Fibroblast of lung (primary cell): ENCODE data around the gene CD59. TPM values are rescaled to one million over a fixed set of nuclear protein-coding genes. Genes with fewer than 3 reads are reported as not detected.
"Not testable (repeated sequence)": the region's sequence is repeated elsewhere in the genome, so short reads cannot be mapped to it uniquely, and the experiment has no call there.

Source experiments
- DNase-seq, 2 donors: peaks; one replicate each; pipeline versions ENCODE4 v3.0.0 to v3.0.0-alpha.2; 2010; ENCODE audit warnings: low read depth in 2 of 2
- H2AFZ ChIP-seq: 2 replicates; pipeline ENCODE4 v1.5.1; 2012; ENCODE audit warnings: low read length, control low read depth, inconsistent platforms
- H3K27ac ChIP-seq: 2 replicates; pipeline ENCODE4 v1.5.1; 2011; ENCODE audit warnings: low read length, control low read depth; ENCODE audit not compliant: insufficient read depth
- H3K27me3 ChIP-seq: 2 replicates; pipeline ENCODE4 v1.5.1; 2011; ENCODE audit warnings: mild to moderate bottlenecking, low read length; ENCODE audit not compliant: control insufficient read depth, insufficient read depth
- H3K36me3 ChIP-seq: 2 replicates; pipeline ENCODE4 v1.5.1; 2011; ENCODE audit warnings: low read length; ENCODE audit not compliant: control insufficient read depth, insufficient read depth
- H3K4me1 ChIP-seq: 2 replicates; pipeline ENCODE4 v1.5.1; 2011; ENCODE audit warnings: low read length; ENCODE audit not compliant: control insufficient read depth, insufficient read depth; ENCODE audit errors: extremely low read depth
- H3K4me2 ChIP-seq: 2 replicates; pipeline ENCODE4 v1.5.1; 2011; ENCODE audit warnings: low read length, control low read depth; ENCODE audit not compliant: insufficient read depth; ENCODE audit errors: extremely low read depth
- H3K4me3 ChIP-seq, 4 experiments: fragments of 200-600 bp in 1 of 4; sonication (generic) in 1 of 4; replicated peaks in 1 of 4; 2 replicates each; pipeline ENCODE4 v1.5.1; 2011 to 2016; ENCODE audit warnings: low read length in 4 of 4, low read depth in 3 of 4, mild to moderate bottlenecking in 3 of 4, control low read depth in 2 of 4, inconsistent platforms in 1 of 4, mixed read lengths in 1 of 4; ENCODE audit not compliant: insufficient read depth in 1 of 4; ENCODE audit errors: control extremely low read depth in 1 of 4
- H3K79me2 ChIP-seq: 2 replicates; pipeline ENCODE4 v1.5.1; 2012; ENCODE audit warnings: mild to moderate bottlenecking, low read length, inconsistent platforms; ENCODE audit not compliant: control insufficient read depth, insufficient read depth
- H3K9ac ChIP-seq: 2 replicates; pipeline ENCODE4 v1.5.1; 2011; ENCODE audit warnings: mild to moderate bottlenecking, low read length, control low read depth; ENCODE audit not compliant: insufficient read depth
- H3K9me3 ChIP-seq: 2 replicates; pipeline ENCODE4 v1.5.1; 2012; ENCODE audit warnings: low read depth, low read length; ENCODE audit not compliant: control insufficient read depth, insufficient read depth
- H4K20me1 ChIP-seq: 2 replicates; pipeline ENCODE4 v1.5.1; 2011; ENCODE audit warnings: low read length; ENCODE audit not compliant: control insufficient read depth, insufficient read depth; ENCODE audit errors: extremely low read depth
- CTCF ChIP-seq, 2 donors: IDR thresholded peaks in 1 of 2; conservative IDR thresholded peaks in 1 of 2; 1 replicate in 1 of 2; 2 replicates in 1 of 2; pipeline ENCODE4 v1.5.1; 2011 to 2012; ENCODE audit warnings: low read length in 2 of 2, control low read depth in 1 of 2, inconsistent platforms in 1 of 2, low read depth in 1 of 2, mild to moderate bottlenecking in 1 of 2
- EZH2 ChIP-seq: IDR thresholded peaks from 2 replicates; pipeline ENCODE4 v1.5.1; 2012; ENCODE audit warnings: low read length, control low read depth, mild to moderate bottlenecking; ENCODE audit errors: missing control alignments
- polyA plus RNA-seq, 2 donors: library from polyadenylated mRNA; depleted of rRNA in 1 of 2; stranded (reverse) in 1 of 2; unstranded in 1 of 2; fragments of >200 nt; gene quantifications; 2 replicates each; pipeline ENCODE4 v1.2.1, GENCODE V29; 2011 to 2012; ENCODE audit warnings: missing spikeins in 1 of 2
- total RNA-seq: library from RNA; depleted of rRNA; stranded (reverse); fragments of >200 nt; gene quantifications from 2 replicates; pipeline ENCODE4 v1.2.1, GENCODE V29; 2014

The CD59 gene
- total and polyA plus RNA-seq, 2 donors (not counting 1 experiment from before 2014, with no cell fraction given): 380 to 1,165 TPM

- Histone ChIP-seq H2AFZ (no peak overlapping the region), H3K36me3 (no peaks in the 10 kb centered on the region)
Measured at GRCh38 chr11:33682446-33682845, 53.8 kb downstream of the CD59 start.

DNA sequence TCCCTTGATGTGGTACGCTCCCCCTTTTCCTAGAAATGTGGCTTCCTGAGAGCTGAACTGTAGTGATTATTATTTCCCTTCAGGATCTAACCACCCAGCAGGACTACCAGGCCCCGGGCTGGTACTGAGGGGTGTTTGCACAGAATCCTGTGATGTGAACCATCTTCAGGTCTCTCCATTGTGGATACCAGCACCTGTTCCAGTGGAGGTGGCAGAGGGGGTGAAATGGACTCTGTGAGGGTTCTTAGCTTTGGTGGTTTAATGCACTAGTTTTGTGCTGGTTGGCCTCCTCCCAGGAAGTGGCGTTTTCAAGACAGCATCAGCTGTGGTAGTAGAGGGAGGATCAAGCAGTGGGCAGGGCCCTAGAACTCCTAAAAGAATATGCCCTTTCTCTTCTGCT lies 54.2 kb downstream of the CD59 start:
- no peaks in the 10 kb centered on the region for H3K36me3 ChIP-seq
- H3K79me2 ChIP-seq: no peaks in the 10 kb centered on the region
- no peak overlapping the region for H2AFZ ChIP-seq
- DNase-seq: no peak
- no peak for TF ChIP-seq CTCF (conservative IDR thresholded peaks at IDR 0.05 in 1 of 2, IDR thresholded peaks at IDR 0.05 in 1 of 2; ENCODE audit: low read depth in 1 of 2, low read length in 2 of 2)
- no peak for TF ChIP-seq EZH2
- no peaks in the 10 kb centered on the region for H3K4me1 ChIP-seq
- H4K20me1 ChIP-seq: no peaks in the 10 kb centered on the region
- H3K9me3 ChIP-seq: no peaks in the 10 kb centered on the region
- no peaks in the 10 kb centered on the region for H3K27me3 ChIP-seq
- H3K27ac ChIP-seq: no peak overlapping the region
- H3K4me3 ChIP-seq: no peak overlapping the region
- H3K4me2 ChIP-seq: no peak overlapping the region
- H3K9ac ChIP-seq: no peak overlapping the region

More at GRCh38 chr11:33682446-33682845, 53.8 kb downstream of the CD59 start:
- Histone ChIP-seq H3K79me2 (no peaks in the 10 kb centered on the region), H3K27ac (no peak overlapping the region), H3K4me2 (no peak overlapping the region), H3K9me3 (no peaks in the 10 kb centered on the region), H3K4me3 (no peak overlapping the region), H3K4me1 (no peaks in the 10 kb centered on the region), H4K20me1 (no peaks in the 10 kb centered on the region), H3K27me3 (no peaks in the 10 kb centered on the region), H3K9ac (no peak overlapping the region)
- no peak for DNase-seq
- no peak for TF ChIP-seq EZH2
- TF ChIP-seq CTCF (conservative IDR thresholded peaks at IDR 0.05 in 1 of 2, IDR thresholded peaks at IDR 0.05 in 1 of 2; ENCODE audit: low read depth in 1 of 2, low read length in 2 of 2): peak in 1 of 2 donors; percentile 7

- H4K20me1 ChIP-seq, H3K4me3 ChIP-seq, H3K9me3 ChIP-seq, H3K27ac ChIP-seq, H3K27me3 ChIP-seq, DNase-seq, H3K36me3 ChIP-seq, H3K9ac ChIP-seq, H2AFZ ChIP-seq, H3K79me2 ChIP-seq, H3K4me1 ChIP-seq, H3K4me2 ChIP-seq: not testable (repeated sequence)
Measured at GRCh38 chr11:33678616-33679015, 57.6 kb downstream of the CD59 start.
